GM18507 (cell line): ENCODE data around the gene KRTAP10-6.
"Not testable (repeated sequence)": the region's sequence is repeated elsewhere in the genome, so short reads cannot be mapped to it uniquely, and the experiment has no call there.

Source experiments
- DNase-seq: peaks from one replicate; pipeline ENCODE4 v3.0.0; 2011; ENCODE audit warnings: low read depth; ENCODE audit not compliant: insufficient read length; ENCODE audit errors: extremely low spot score
- FAIRE-seq: peaks from 2 replicates; lab custom pipeline; 2011; peaks lifted over from hg19 to GRCh38; lab: Jason Lieb, UNC

The KRTAP10-6 gene

DNA sequence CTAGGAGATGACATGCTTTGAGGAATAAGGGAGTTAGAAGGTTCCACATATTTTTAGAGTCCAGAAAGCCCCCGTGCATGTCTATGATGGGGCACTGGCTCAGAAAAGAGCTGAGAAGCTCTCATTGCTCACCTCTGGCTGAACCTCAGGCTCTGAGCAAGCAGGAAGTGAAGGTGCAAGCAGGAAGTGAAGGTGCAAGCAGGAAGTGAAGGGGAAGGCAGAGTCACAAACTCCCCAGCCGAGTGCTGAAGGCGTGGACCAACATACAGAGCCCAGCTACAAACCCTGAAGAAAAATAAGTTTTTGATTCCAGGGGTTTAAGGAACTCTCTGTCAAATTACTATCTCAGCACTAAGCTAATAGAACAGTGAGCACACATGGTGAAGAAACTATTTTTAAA, 26.6 kb upstream of the KRTAP10-6 start:
- DNase-seq (no peak), FAIRE-seq (no peak)

DNA sequence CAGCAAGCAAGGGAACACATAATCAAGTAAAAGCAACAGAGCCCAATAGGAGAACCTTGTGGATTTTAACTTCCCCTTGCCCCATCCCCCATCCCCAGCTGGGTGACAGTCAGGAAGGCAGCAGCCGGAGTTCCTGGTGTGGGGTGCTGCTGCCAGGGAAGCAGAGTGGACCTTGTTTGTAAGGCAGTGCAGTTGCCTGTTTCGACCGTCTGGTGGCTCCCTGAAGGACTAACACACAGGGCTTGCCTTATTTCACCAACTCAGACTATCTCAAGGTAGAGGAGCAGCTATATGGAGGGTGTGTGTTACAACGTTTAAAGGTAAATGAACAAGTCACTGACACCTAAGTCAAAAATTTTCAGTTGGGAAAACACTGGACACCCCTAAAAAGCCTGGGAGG, 26.2 kb upstream of the KRTAP10-6 start:
- DNase-seq, result no peak
- no peak for FAIRE-seq

DNA sequence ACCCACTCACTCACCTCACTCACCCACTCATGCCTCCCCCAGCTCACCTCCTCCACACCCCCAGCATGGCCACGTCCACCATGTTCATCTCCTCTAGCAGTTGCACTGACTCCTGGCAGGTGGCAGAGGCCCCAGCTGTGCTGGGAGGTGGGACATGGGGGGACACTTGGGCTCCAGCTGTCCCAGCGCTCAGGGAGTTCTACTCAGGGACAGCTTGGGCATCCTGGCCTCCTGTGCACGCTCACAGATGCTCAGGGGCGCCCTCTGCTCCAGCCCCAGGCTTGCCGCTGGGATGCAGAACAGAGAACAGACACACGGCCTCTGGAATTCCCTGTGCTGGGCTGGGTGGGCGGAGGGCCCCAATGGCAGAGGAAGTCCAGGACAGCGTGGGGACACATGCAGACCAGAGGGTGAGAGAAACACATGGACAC, 24.8 kb upstream of the KRTAP10-6 start:
- DNase-seq, result no peak
- no peak for FAIRE-seq

DNA sequence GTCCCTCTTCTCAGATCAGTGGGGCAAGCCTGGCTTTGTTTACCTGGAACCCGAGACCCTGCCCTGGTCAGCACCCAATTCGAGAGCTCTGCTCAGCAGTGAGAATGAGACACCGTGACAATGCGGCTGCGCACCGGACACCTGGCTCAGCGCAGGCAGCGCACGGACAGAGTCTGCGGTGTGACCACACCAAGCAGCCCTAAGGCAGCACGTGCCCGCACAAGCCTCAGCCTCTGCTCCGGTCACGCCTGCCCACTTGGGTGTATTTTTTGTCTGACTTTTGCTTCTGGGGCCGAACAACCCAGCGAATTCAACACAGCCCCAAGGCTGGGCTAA, 24.3 kb upstream of the KRTAP10-6 start:
- no peak for DNase-seq
- FAIRE-seq, result no peak

DNA sequence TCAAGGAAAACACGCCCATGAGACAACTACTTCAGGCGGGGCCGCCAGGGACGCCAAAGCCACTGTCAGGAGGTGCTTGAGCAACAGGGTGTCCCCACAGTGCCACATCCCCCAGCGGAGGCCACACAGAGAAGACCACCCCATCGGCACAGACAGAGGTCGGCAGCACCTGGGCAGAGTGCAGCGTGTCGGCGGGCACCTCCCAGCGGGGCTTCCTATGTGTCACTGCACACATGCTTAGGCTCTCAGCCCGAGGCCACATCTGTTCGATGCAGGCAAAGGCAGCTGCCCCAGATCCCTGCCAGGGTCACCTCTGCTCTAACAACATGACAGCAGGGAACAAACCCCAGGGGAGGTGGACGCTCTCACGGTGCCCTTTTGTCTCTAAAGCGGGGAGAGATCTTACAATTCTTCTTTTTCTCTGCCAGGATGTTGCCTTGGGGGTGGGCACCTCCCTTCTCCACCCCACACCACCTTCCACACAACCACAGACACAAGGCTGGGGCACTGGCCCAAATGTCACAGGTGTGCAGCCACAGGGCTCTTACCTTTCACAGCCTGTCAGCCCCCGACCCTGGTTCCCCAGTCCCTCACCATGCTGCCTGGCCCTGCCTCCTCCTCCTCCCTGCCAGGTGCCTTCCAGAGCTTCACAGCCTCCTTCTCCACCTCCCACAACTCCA, 23.7 kb upstream of the KRTAP10-6 start:
- FAIRE-seq (no peak), DNase-seq (no peak)

DNA sequence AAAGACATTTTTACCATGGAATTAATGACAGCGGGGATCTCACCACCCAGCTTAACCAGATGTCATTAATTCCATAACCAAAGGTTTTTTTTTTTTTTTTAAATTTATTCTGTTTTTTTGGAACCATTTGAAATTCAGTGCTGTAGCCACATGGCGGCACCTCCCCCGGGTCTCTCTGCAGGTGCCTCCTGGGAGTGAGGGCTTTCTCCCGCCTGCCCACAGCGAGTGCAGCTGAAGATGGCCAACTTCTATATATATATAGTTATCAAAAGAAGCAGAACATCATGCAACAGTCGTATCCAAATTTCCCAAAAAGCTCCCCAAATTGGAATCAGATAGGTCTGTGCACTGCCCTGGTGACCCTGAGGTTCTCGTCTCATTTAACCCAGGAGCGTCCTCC, 23.2 kb upstream of the KRTAP10-6 start:
- no peak for DNase-seq
- FAIRE-seq, result no peak

DNA sequence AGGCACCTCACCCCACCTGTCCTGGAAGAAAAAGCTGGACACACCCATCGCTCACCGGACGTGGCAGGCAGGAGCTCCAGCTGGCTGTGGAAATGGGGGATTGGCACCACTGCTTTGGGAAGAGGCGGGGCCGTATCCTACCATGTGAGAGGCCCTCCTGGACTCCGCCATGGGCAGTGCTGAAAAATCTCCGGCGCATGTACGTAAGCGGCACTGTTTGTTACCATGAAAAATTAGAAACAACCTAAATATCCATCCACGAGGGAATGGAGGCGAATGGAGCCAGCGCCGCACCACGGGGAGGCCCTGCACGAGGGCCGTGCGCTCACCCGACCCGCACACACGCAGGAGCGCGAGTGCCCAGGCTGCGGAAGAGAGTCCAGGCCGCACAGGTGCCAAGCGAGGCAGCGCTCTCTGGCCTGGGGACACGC, 22.7 kb upstream of the KRTAP10-6 start:
- FAIRE-seq (no peak), DNase-seq (no peak)

DNA sequence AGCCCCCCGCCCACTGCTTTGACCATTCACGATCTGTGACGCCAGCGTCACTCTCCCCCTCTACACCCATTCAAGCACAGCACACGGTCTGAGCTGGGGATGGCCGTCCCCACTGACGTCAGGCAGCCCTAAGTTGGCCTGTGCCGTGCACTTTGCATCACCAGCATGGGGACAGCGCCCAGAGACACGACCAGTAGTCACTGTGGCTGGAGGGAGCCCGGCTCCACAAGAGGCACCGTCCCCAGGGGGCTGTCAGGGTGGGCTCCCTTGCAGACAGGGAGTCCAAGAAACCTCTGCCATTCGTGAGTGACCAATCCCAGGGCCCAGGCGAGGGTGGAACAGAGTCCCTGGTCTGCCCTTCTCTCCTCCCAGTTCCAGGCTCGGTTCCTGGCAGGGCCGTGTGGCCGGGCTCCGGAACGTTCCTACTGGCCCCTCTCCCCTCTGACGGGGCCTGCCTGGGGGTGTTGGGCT, 21.9 kb upstream of the KRTAP10-6 start:
- DNase-seq, result no peak
- FAIRE-seq, result no peak

DNA sequence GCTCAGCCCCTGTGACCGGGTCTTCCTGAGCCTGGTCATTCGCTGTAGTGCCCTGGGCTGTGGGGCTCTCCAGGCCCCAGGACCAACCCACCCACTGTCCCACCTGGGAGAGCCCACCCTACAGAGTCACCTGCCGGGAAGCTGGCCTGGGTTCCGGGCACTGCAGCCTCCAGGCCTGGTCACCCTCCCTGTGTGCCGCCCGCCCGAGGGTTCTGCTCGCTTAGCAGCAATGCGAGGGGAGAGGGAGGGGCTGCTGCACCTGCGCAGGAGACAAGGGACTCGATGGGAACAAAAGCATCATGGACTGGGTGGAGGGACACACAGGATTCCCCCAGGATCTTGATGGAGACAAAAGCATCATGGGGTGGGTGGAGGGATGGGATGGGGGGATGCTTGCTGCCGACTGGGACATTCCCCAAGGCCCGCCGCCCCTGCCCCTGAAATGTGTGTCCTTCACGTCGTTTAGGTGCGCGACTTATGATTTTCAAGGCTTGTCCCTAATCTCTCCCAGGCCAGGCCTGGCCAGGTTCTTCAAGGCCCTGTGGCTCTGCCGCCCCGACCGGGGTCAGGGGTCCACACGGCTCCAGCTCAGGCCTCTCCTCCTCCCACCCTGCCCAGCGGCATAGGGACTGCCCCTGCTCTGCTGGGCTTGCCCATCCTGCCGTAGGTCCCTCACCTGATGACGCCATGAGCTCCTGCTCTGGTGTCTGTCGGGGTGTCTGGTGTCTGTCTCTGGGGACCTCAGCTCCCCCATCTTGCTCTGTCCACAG, 21.3 kb upstream of the KRTAP10-6 start:
- DNase-seq (no peak), FAIRE-seq (no peak)

DNA sequence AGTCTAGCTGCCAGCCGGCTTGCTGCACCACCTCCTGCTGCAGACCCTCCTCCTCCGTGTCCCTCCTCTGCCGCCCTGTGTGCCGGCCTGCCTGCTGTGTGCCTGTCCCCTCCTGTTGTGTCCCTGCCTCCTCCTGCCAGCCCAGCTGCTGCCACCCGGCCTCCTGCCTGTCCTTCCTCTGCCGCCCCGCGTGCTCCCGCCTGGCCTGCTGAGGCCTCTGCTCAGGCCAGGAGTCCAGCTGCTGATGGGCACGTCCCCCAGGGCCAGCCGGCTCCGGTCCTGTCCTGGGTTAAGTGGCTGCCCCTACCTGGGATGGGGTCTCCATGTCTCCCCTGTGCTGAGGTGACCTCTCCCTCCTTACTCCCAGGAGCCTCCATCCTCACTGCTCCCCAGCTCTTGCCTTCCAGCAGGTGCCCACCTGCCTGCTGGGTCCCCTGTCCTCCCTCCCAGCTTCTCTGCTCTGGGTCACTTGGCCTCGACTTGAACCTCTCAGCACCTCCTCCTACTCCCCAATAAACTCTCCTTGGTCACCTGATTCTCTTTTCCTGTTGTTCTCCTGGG, 20.4 kb upstream of the KRTAP10-6 start:
- FAIRE-seq (no peak), DNase-seq (no peak)

DNA sequence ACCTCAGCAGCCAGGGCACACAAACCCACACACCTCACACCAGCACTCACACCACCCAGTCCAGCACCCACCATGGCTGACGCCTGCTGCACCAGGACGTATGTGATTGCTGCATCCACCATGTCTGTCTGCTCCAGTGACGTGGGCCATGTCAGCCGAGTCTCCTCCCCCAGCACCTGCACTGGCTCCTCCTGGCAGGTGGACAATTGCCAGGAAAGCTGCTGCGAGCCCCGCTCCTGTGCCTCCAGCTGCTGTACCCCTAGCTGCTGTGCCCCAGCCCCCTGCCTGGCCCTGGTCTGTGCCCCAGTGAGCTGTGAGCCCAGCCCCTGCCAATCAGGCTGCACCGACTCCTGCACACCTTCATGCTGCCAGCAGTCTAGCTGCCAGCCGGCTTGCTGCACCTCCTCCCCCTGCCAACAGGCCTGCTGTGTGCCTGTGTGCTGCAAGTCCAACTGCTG, 19.8 kb upstream of the KRTAP10-6 start, which contains the start of gene KRTAP10-8:
TSS of gene KRTAP10-8 (plus strand) at position 51 of the 458 bp plus-strand sequence. CDS start at position 73, 22 bp downstream.
- DNase-seq, result no peak
- FAIRE-seq, result no peak

DNA sequence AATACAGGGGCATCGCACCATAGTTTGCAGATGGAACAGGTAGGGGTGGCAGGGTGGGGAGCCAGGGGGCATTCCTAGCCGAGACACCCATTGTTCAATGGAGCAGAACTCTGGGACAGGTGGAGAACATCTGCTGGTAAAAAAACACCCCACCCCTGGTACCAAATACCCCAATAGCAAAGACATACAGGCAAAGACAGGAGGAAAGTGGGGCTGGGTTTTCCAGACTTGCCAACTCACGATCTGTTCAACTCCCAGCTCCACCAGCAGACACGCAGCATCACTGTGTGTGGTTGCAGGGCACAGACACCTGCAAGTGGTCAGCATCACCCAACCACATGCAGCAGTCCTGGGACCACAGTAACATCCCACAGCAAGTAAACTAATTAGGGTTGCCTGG, 19.2 kb upstream of the KRTAP10-6 start:
- DNase-seq, result no peak
- FAIRE-seq, result no peak

DNA sequence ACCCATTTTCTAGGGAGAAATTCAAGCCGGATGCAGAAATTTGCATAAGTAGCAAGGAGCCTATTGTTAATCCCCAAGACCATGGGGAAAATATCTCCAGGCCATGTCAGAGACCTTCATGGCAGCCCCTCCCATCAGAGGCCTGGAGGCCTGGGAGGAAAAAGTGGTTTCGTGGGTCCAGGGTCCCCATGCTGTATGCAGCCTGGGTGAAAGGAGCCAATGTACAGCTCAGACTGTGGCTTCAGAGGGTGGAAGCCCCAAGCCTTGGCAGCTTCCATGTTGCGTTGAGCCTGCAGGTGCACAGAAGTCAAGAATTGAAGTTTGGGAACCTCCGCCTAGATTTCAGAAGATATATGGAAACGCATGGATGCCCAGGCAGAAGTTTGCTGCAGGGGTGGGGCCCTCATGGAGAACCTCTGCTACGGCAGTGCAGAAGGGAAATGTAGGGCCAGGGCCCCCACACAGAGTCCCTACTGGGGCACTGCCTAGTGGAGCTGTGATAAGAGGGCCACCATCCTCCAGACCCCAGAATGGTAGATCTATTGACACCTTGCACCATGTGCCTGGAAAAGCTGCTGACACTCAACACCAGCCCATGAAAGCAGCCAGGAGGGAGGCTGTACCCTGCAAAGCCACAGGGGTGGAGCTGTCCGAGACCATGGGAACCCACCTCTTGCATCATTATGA, 18.0 kb upstream of the KRTAP10-6 start:
- FAIRE-seq, result not testable (repeated sequence)

DNA sequence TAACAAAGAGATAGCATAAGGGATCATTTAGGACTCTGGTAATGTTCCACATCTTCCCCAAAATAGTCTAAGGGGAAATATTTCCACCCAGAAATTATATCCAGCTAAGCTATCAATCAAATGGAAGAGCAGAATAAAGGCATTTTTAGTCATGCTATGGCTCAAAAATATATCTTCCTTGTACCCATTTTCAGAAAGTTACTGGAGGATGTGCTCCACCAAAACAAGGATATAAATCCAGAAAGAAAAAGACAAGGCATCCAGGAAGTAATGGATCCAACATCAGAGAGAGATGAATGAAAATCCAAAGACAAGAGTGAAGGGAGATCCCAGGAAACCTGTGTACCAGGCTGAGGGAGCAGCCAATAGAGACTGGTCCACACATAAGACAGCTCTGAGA, 16.9 kb upstream of the KRTAP10-6 start:
- FAIRE-seq, result no peak
- DNase-seq, result no peak

More for the DNA sequence above, 18.0 kb upstream of the KRTAP10-6 start:
- not testable (repeated sequence) for DNase-seq

DNA sequence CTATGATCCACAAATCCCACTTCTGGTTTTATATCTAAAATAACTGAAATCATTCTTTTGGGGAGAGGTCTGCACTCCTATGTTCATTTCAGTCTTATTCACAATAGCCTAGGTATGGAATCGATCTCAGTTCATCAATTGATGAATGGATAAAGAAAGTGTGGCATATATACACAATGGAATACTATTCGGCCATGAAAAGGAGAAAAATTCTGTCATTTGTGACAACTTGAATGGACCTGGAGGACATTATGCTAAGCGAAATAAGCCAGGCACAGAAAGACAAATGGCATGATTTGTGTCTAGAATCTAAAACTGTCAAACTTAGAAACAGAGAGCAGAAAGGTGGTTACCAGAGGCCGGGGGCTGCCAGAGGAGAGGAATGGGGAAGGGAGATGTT, 14.2 kb upstream of the KRTAP10-6 start:
- no peak for FAIRE-seq

DNA sequence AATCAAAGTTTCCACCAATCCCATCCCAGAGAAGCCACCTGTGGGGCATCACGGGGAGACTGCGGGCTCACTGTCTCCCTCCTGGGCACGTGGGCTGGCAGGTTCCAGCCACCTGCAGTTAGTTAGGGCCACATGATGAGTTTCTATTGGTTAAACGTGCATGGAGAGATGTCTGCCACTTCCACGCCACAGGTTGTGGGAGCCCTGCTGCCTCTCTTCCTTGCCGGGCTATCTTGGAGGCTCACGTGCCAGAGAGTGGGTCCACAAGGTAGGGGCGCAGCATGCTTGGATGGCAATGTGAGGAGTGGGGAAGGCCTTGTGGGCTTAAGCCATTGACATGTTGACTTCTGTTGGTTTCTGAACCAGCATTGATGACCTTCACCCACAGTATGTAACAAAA, 11.6 kb upstream of the KRTAP10-6 start:
- FAIRE-seq (no peak), DNase-seq (no peak)

More for the DNA sequence above, 14.2 kb upstream of the KRTAP10-6 start:
- DNase-seq, result no peak

DNA sequence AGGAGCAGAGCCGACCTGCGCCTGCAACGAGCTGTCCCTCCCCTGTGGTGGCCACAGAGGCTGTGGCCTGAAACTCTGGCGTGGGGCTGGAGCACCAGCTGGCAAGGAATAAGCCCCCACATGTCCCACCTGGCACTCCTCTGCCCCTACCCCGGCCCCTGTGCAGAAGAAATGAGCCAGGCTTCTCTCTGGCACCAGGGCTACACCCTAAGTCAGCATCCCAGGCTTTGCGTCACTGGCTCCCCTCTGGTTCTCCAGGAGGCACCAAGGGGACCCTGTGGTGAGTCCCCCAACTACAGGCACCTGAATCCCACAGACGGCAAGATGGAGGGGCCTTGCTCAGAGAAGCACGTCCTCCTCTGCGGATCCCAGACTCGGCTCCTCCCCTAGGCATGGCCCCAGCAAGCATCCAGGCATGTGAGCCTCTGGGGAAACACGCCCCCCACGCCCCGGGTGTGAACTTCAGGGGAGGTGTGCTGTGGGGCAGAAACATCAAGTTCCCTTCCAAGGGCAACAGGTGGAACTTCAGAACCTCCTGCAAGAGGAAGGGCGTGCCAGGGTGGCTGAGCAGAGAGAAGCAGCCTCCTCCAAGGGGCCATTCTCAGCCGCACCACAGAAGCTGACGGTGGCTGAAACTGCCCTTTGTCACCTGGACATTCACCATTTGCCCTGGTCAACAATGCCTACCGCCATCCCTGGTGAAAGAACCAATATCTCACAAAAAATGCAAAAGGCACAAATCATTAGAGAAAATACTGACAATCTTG, 11.0 kb upstream of the KRTAP10-6 start:
- DNase-seq, result no peak
- FAIRE-seq, result no peak

DNA sequence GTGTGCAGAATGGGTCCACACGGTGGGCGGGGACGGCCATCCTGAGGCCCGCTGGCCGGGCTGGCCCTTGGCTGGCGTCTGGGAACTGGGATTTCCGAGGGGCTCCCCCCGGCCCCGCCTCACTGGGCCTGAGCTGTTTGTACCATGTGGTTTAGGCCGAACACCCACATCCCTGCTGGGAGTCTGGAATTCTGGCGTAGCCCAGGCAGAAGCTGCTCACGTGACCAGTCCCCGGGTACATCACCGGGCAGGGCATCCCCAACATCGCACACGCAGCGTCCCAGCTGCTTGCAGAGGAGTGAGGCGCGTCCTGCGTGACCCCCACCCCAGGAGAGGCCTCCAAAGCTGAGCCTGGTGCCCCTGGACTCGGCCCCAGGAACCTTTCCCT, 10.2 kb upstream of the KRTAP10-6 start:
- DNase-seq (no peak), FAIRE-seq (no peak)
